ENCODE results near the gene NTSR2.

NTSR2 gene

GRCh38 chr2:11669454-11670291, at the start of gene NTSR2:
NTSR2 (minus strand) TSS chr2:11670195; CDS start chr2:11670129, 66 bp downstream.
- no peak for DNase-seq

GRCh38 chr2:11719230-11719977, 49.4 kb upstream of the NTSR2 start:
- DNase-seq = no peak

DNA sequence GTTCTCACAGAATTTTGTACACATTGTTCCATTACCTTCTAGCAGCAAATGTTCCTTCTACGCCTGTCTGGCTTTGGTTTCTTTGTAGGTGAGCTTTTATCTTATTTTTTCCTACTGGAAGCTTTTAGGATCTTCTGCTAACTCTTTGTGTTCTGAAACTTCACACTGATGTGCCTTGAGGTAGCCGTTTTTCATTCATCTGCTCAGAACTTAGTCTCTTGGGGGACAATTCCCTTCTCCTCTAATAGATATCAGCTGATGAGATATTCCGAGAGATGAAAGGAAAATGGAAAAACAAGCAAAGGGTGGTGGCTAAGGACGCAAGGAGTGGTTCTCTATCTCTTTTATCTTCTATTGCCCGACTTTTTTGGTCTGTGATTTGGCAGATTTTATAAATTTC, 48.6 kb upstream of the NTSR2 start:
- DNase-seq = no peak

- DNase-seq = no peak
Observed at GRCh38 chr2:11717623-11718022, 47.6 kb upstream of the NTSR2 start.

DNA sequence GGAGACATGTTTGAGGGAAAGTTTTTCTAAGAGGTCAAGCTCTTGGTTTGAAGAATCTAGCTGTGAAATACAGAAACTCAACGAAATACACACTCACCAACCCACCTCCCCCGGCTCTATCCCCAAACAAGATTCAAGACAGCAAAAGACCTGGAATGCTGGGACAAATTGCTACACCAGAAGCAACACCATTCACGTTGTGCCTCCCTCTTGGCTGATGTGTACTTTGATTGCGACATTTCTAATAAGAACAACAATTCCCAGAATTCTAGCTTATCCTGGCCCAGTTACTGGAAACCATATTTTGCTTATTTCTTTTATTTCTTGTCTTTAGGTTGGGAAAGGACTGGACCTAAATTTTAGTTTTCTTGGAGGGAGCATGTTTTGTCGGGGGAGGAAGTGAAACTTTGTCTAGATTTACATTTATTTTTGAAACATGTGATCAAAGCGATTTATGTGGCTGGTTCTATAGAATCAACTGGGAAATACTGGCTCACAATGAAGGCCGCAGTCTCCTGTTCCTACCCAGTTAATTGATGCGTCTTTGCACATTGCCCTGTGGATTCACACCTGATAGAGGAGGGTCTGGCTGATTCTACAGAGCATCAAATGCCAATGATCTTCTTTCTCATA, 46.8 kb upstream of the NTSR2 start:
- DNase-seq = no peak

DNA sequence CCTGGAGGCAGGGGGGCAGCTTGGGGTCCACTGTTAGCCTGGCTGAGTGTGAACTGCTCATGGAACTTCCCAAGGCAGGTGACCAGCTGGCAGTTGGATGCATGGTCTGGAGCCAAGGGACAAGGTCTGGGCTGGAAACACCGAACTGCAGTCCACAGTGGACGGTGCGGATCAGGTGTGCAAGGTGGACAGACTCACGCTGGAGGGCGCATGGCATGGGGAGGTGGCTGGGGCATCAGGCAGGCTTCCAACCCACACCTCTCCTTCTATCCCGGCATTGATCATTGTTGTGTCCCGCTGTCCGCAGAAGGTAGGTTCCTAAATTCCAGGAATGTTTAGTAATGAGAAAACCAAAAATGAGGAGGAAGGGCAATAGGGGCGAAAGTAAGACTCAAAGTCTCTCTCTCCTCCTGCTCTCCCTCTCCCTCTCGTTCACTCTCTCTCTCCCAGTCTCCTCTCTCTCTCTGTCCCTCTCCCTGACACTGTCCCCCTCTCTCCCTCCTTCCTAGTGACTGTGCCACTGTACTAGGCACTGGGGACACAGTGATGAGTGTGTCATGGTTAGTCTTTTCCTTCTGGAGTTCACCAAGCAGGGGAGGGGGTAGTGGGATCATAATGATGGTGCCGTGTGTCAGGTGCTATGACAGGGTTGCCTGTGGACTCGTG, 46.1 kb upstream of the NTSR2 start:
- DNase-seq = no peak

DNA sequence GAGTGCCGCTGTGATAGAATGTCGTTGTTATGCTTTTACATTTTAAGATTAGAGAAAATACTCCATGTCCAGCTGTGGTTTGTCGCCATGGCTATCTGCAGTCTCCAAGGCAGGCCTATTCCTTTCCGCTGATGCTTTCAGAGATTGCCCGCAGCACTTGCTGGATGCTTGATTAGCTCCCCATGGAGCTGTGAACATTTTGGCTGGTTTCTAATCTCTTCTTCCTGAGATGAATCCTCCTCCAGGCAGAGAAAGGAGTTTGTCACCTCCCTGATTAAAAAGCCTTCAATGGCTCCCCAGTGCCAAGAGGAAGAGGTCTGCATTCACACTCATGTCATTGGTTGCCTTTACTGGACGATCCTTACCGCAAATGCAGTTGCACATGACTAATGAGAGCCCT, 43.8 kb upstream of the NTSR2 start:
- DNase-seq = no peak

GRCh38 chr2:11712866-11713265, 42.9 kb upstream of the NTSR2 start:
- no peak for DNase-seq

GRCh38 chr2:11711751-11712150, 41.8 kb upstream of the NTSR2 start:
- DNase-seq = no peak

DNA sequence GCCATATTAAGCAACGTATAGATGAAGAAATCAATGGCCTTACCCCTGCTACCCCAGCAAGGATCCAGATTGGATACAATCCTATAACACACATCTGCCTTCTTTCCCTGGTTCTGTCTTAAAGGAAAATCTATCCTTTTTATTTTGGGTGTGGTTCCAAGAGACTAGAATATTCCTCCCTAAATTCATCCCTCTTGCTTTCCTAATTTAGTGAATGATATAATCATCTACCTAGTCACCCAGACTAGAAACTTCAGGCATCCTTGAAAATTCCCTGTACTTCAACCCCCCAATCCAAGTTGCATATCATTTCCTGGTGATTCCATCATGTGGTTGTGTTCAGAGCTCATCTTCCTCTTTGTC, 41.3 kb upstream of the NTSR2 start:
- DNase-seq = no peak

DNA sequence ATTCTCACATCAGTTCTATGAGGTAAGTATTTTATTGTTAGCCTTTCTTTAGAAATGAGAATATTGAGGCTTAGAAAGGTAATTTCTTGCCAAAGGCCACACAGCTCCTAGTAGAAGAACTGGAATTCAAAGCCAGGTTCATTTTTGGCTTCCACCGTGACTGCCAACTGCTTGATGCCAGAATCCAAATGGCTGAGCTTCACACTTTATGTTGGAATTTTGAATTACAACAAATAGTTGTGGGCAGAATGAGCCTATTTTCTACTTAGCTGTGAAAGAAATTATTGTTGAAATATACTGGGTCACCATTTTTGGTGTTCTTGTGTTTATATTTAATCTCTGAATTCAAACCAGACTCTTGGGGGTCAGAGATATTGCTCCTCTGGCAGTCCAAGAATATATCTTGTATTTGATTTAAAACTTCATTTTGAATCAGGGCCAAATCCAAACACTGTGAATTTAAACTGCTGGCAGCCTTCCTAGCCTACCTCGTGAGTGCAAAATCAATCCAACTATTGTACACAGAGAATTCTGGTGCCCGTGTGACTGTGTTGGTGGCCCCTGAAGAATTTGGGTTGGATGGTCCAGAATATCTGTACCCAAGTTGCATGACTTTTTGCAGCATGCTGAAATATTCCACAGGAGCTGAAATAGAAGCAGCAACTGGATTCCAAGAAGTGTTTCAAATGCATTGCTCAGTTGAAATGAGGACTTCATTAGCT, 40.8 kb upstream of the NTSR2 start:
- no peak for DNase-seq

- no peak for DNase-seq
Observed at GRCh38 chr2:11710210-11710609, 40.2 kb upstream of the NTSR2 start.

- no peak for DNase-seq
Observed at GRCh38 chr2:11709293-11709692, 39.3 kb upstream of the NTSR2 start.

DNA sequence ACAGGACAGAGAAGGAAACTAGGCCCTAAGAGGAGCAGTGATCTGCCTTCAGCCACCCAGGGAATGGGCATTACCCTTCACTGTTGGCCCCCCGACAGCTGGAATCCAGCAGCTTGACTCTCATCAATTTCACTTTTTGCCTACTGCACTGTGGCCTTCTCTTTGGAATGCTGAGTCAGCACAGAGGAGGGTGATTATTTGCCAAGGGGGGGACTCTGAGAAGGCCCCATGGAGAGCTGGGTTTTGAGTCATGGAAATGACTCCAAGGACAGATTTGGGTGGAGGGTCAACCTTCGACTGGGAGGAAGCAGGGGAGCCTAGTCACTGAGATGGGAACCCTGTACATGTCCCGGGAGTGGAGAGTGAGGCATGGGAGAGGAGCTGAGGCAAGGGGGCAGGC, 38.1 kb upstream of the NTSR2 start:
- no peak for DNase-seq

GRCh38 chr2:11705711-11706110, 35.7 kb upstream of the NTSR2 start:
- DNase-seq = no peak

DNA sequence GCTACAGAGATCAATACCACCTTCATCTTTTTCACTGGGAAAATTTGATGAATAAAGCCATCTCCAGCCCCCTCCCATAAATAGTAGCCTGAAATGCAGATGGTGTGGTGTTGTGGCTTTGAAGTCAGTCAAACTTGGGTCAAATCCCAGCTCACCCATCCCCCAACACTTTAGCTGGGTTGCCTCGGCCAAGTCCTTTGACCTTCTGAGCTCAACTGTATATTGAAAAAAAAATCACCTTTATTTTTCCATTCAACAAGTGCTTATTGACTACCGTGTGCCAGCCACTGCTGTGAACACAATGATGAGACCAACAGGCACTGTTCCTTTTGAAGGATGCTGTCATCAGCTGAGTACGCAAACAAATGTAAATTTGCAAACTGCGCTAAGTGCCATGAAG, 35.1 kb upstream of the NTSR2 start:
- DNase-seq = no peak

DNA sequence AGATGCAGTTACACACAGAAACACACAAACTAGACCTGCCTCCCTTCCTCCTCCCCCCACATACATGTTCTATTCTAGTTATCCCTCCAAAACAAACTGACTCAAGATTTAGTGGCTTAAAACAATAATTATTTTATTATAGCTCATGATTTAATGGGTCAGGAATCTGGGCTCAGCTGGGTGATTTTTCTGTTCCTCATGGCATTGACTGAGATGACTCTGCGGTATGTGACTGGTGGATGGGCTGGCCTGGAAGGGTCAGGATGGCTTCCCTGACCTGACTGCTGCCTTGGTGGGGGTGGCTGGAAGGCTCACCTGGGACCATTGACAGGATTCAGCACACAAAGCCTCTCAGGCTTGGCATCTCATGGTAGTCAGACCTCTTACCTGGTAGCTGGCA, 33.7 kb upstream of the NTSR2 start:
- no peak for DNase-seq

DNA sequence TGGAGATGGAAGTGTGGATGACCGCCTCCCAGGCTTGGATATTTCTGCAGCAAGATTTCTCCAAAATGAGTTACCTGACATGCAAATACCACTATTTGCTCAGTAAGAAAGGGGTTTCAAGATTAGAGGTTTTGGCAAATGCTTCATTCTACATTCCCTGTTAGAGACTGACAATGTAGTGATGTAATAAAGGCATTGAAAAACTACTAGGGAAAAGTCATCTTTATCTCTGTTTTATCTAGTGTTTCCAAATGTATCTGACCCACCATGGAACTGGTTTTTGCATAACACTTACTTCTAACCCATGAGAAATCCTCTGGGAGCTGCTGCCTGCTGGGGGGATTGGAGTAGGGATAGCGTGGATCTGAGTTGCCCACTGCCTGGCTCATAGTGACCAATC, 33.0 kb upstream of the NTSR2 start:
- no peak for DNase-seq

GRCh38 chr2:11701751-11702301, 31.8 kb upstream of the NTSR2 start:
- no peak for DNase-seq

- no peak for DNase-seq
Observed at GRCh38 chr2:11701206-11701605, 31.2 kb upstream of the NTSR2 start.

DNA sequence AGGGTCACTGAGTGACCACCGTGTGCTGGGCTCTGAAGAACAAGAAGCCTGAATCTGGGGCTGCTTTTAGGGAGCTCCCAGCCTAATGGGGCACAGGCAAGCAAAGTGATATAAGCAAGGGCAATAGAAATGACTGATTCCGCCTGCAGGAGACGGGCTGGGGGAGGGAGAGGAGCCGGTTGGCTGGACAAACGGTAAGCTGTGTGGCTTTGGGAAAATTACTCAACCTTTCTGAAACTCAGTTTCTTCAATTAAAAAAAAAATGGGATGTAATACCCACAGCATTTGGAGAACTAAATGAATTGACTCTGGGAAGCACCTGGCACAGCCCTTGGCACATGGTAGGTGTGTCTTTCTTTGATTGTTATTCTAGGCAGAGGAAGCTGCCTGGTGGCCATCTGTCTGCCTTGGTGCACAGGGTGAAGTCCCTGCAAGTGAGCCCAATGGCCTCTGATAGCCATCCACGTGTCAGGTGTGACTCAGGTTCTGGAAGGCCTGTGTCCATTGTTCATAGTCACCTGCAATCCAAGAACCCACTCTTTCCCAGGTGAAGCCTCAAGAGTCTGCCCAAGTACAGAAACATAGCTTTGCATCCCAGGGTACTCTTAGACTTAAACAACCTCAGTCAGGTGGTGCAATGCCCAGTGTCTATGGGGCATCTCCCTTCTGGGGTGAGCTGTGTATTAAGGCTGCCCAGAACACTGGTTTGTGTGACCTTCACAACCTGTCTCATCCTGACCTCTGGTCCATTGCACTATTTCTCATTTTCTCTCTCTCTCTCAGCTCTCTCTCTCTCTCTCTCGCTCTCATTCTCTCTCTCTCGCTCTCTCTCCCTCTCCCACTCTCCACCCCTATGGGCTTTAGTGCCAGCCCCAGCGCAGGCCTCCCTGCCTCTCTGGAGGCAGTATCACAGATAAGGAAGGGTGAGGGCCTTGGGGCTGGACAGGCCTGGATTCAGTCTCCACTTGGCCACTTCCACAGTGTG, 30.0 kb upstream of the NTSR2 start:
- no peak for DNase-seq
